Stimulated activated CD8-positive, alpha-beta memory T cell treated with anti-CD3 and anti-CD28 coated beads, Interleukin-15, amount 100 ng/mL, for 4 hours (primary cell): Measurements from ENCODE around the gene FAM8A1.
A peak's percentile ranks its signal among the peaks of the same experiment; 100 is the strongest.
"Not testable (repeated sequence)": the region's sequence is repeated elsewhere in the genome, so short reads cannot be mapped to it uniquely, and the experiment has no call there.

Experiments used
- DNase-seq, 2 donors: peaks; one replicate each; pipeline ENCODE4 v3.0.0-alpha.2; 2020; ENCODE audit warnings: low read depth in 2 of 2

Gene FAM8A1, protein sequence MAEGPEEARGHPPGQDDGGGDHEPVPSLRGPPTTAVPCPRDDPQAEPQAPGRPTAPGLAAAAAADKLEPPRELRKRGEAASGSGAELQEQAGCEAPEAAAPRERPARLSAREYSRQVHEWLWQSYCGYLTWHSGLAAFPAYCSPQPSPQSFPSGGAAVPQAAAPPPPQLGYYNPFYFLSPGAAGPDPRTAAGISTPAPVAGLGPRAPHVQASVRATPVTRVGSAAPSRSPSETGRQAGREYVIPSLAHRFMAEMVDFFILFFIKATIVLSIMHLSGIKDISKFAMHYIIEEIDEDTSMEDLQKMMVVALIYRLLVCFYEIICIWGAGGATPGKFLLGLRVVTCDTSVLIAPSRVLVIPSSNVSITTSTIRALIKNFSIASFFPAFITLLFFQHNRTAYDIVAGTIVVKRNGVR

DNA sequence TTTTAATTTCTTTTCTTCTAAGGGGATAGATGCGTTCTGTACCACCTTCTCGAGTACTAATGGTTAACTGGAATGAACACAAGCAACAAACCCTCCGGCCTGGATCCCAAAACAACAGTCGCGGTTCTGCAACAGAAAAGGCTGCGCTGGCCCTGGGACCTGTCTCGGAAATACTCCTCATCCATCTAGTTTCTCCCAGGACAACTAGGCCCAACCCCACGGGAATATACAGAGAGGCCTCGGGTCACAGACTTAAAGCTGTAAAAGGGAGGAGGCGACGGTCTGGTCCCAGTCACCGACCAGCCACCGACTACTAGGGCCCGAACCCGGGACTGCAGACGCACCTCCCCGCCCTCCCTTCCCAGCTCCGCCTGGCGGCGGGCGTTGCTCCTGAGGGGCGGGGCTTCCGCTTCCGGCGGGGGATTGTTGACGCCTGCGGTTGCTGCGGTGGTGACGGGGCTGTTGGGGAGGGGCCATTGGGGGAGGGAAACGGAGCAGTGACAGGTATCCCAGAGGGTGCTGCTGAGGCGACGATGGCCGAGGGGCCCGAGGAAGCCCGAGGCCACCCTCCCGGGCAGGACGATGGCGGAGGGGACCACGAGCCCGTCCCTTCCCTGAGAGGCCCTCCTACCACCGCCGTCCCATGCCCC lies at the start of gene FAM8A1:
TSS of gene FAM8A1 (plus strand) at position 426 of the 650 bp plus-strand sequence. CDS start at position 534, 108 bp downstream.
- DNase-seq: peak; percentile 87 to 93

DNA sequence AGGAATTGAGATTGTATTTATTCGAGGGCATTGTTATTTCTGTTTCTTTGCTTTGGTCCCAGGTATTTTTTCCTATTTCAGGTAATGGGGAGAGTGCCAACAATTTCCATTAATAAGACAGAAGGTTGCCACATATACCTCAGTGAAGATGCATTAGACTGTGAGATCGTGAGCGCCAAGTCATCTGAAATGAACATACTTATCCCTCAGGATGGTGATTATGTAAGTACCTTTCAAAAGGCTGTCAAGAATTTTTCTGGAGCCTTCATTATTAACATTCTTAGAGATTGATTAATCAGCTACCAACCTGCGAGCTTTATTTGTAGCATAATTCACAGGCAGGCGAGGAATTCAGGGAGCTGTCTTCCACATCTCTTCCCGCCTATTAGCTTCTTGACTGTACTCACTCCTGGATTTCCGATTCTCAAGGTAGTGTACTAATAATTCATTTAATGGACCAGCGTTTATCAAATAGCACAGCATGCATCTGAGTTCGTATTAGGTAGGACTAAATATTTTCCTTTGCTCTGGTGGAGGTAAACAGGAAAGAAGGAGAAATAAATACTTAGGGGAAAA lies 48.6 kb upstream of the FAM8A1 start:
- DNase-seq: no peak

DNA sequence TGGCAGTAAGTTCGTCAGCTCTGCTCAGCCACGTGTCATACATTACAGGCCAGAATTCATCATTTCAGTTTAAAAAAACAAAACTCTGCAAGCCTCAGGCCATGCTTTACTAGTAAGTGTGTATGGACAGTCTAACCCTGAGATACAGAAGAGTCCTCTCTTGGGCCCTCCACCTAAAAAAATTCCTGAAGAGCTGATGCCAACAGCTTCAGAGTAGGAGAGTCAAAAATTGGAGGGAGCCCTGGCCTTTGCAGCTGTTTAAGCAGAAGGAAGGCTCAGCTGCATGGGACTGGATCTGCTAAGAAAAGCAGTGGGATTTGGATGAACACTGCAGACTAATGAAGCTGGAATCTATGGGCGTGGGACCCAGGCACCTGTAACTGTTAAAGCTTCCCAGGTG lies 47.2 kb upstream of the FAM8A1 start:
- no peak for DNase-seq

DNA sequence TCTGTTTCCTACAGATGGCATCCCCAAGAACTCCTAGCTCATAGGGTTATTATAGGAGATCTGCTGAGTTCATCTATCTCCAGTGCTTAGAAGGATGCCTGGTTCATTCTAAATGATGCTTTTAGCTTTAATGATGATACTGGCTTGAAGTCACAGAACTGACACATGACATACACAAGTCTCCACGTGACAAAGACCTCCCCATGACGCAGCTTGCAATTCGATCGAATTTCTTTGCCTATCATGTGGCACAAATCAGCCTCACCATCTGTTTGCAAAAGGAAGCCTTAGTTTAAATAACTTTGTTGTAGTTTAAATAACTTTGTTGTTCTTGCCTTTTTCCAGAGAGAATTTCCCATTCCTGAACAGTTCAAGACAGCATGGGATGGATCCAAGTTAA lies 44.1 kb upstream of the FAM8A1 start:
- DNase-seq: no peak

DNA sequence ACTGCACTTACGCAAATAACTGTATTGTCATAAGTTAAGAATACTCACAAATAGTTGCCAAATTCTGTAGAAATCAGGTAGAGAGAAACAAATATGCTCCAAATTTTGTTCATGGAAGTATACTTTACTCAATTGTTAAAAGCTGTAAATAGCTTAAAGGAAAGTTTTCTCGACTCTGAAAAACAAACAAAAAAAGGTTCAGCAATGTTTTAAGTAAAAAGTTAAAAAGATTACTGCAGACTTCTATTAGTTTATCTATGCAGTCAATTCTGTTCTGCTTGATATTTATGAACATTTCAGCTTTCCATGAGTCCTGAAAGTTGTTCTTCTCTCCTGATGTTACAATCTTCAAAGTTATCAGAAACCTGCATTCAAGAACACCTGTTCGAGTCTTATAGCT lies 37.5 kb upstream of the FAM8A1 start:
- no peak for DNase-seq

DNA sequence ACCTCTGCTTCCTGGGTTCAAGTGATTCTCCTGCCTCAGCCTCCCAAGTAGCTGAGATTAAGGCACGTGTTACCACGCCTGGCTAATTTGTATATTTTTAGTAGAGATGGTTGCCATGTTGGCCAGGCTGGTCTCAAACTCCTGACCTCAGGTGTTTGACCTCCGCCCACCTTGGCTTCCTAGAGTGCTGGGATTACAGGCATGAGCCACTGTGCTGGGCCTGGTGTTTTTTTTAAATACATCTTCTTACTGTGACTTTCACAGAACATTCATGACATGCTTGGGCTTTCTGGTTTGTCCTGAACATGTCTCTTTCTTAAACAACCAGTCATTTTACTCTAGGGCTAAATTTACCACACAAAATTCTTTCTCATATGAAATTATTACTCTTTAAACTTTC lies 34.7 kb upstream of the FAM8A1 start:
- DNase-seq: no peak

DNA sequence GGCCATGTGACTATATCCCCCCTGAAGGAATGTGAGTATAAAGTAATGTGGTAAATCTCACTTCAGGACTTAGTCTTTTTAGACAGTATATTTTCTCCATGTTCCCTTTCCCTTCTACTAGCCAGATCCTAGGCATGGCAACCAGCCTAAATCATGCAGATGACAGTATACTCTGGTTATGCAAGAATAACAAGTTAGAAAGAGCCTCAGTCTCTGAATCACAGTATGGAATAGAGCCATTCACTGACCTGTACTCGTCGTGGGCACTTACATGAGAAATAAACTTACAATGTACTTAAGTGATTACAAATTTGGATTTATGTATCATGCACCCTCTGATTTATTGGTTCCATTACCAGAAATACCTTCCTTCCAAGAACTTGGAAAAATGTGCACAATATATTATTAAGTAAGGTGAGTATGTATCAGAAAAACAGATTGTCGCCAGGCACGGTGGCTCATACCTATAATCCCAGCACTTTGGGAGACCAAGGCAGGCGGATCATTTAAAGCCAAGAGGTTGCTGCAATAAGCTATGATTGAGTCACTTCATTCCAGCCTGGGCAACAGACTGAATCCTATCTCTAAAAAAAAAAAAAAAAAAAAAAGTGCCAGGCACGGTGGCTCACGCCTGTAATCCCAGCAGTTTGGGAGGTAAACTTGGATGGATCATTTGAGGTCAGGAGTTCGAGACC lies 25.1 kb upstream of the FAM8A1 start:
- no peak for DNase-seq

DNA sequence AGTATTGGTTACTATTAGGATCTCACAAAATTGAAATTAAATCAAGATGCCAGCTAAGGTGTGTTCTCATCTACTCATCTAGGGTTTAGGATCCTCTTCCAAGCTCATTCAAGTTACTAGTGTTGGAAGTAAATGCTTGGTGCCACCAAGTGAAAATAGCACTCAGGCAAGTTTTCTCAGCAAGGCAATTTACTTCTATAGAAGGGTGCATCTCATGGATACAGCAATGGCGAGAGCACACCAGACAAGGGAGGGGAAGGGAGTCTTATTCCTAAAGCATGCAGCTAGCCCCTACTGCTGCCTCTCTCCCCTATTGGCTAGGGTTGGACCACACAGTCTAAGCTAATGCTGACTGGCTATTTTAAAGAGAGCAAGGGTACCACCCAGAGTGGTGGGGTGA lies 23.0 kb upstream of the FAM8A1 start:
- no peak for DNase-seq

DNA sequence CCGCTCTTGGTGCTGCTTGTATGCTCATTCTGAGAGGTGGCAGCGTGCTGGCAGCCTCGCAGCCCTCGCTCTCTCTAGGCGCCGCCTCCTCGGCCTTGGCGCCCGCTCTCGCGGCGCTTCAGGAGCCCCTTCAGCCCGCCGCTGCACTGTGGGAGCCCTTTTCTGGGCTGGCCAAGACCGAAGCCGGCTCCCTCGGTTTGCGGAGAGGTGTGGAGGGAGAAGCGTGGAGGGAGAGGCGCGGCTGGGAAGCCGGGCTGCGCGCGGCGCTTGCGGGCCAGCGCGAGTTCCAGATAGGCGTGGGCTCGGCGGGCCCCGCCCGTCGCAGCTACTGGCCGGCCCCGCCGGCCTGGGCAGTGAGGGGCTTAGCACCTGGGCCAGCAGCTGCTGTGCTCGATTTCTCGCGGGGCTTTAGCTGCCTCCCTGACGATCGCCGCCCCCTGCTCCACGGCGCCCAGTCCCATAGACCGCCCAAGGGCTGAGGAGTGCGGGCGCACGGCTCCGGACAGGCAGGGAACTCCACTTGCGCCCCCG lies 19.5 kb upstream of the FAM8A1 start:
- no peak for DNase-seq

DNA sequence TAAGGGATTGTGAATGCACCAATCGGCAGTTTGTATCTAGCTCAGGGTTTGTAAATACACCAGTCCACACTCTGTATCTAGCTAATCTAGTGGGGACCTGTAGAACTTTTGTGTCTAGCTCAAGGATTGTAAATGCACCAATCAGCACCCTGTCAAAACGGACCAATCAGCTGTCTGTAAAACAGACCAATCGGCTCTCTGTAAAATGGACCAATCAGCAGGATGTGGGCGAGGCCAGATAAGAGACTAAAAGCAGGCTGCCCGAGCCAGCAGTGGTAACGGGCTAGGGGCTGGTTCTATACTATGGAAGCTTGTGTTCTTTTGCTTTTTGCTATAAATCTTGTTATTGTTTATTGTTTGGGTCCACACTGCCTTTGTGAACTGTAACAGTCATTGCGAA lies 18.8 kb upstream of the FAM8A1 start:
- not testable (repeated sequence) for DNase-seq

DNA sequence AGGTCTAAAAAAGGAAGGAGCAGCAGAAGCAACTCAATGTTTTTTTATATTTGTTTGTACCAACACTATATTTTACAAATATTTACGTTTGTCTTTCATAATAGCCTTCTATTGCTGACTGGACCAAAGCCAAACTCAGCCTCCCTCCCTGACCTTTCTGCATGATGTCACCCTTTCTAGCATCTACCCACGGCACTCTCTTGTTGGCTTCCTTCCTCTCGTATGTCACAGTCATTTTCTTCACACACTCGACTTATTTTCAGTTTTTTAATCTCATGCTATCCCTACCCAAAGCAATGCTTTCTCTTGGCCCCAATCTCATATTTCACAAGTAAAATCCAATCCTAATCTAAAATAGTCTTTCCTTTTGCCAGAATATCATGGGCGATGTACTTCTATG lies 16.3 kb upstream of the FAM8A1 start:
- DNase-seq: no peak

DNA sequence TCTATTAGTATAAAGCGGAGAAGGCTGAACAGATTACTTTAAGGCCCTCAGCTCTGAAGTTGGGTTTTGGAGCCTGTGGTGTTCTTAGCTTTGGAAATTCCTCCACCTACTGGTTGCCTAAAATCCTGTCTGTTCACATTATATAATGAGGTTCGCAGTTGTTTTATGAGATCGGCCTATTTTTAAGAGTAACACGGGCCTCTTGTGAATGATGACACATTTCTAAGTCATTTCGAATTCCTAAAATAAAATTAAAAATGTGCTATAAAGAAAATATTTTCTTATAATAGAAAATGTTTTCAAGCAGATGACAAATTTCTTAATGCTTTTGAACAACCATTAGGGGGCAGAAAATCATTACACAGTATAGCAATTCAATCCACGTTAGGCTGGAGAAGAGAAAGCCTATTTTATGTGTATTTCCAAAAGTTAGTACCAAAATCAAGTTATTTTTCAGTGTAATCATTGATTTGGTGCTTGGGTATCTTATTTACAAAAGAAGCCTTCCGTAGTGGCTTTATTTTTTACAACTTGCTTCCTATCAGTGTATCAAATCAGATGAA lies 15.8 kb upstream of the FAM8A1 start:
- no peak for DNase-seq

DNA sequence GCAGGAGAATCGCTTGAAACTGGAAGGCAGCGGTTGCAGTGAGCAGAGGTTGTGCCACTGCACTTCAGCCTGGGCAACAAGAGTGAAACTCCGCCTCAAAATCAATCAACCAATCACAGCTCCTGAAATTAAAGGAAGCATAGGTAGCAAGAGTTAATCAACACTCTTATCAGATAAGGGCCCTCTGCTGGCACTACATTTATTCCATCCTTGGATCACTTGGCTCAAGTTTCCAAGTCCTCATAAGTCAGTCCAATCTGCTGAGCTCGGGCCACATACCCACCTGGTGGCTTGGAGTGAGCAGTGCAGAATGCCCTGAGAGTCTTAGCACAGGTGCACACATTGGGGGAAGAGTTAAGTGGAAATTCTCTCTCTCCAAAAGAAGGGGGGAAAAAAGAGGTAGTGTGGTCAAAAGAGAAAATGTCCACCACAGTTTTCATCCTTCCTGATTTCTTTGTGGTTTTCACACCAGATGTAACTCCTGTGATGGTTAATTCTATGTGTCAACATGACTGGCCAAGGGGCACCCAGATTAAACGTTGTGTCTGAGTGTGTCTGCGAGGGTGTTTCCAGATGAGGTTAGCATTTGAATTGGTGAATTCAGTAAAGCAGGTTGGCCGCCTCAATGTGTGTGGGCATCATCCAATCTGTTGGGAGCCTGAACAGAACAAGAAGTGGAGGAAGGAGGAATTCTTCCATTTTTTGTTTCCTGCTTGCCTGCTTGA lies 14.2 kb upstream of the FAM8A1 start:
- no peak for DNase-seq

DNA sequence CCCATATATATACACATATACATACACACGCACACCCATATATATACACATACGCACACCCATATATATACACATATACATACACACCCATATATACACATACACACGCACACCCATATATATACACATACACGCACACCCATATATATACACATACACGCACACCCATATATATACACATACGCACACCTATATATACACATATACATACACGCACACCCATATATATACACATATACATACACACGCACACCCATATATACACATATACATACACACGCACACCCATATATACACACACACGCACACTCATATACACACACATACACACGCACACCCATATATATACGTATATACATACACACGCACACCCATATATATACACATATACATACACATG lies 13.5 kb upstream of the FAM8A1 start:
- not testable (repeated sequence) for DNase-seq

DNA sequence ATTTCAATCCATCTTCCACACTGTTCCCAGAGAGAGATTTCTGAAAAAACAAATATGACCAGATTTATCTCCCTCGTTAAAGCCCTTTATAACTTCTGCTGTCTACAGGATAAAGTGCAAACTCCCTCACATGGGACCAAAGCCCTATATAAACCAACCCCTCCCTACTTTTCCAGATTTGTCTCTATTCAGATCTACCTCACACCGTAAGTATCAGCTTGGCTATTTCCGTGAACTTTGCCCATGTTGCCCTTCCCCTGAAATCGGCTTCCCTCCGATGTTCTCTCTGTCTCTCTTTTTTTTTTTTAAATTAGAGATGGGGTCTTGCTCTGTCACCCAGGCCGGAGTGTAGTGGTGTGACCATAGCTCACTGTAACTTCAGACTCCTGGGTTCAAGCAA lies 12.1 kb upstream of the FAM8A1 start:
- DNase-seq: no peak

DNA sequence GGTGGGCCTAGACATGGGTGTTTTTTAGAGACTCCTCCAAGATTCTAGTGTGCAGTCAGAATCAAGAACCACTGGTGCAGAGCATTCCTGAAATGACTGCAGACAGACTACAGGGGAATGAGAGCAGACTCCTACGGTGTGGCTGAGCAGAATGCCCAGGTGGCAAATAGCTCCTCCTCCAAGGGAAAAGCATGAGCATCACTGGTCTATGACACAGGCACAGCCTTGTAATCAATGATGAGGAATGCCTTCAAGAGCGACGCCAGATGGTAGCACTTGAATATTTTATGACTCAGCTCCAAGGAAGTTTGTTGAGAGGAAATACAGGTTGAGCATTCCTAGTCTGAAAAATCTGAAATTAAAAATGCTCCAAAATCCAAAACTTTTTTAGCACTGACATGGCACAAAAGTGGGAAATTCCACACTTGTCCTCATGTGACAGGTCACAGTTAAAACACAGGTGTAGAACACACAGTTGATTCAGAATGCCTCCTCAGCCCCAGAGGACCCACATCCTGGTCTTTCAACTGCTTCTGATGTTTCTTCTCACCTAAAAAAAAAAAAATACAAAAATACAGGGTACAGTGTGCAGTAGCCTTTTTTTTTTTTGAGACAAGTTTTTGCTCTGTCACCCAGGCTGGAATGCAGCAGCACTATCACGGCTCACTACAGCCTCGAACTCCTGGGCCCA lies 10.6 kb upstream of the FAM8A1 start:
- DNase-seq: no peak

DNA sequence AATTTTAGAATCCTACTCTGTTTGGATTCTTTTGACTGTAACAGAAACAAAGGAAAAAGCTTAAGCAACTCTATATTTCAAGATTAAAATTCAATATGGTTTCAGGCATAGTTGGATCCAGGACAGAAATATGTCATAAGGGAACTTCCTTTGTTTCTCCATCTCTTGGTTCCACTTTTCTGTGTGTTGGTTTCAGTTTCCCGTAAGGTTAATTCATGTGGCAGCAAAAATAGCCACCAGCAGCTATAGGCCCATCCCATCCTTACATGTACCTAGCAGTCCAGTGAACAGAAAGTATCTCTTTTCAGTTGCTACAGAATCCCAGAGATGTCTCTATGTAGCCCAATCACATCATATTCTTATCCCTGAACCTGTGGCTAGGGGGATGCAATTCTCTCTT lies 8.8 kb upstream of the FAM8A1 start:
- no peak for DNase-seq

DNA sequence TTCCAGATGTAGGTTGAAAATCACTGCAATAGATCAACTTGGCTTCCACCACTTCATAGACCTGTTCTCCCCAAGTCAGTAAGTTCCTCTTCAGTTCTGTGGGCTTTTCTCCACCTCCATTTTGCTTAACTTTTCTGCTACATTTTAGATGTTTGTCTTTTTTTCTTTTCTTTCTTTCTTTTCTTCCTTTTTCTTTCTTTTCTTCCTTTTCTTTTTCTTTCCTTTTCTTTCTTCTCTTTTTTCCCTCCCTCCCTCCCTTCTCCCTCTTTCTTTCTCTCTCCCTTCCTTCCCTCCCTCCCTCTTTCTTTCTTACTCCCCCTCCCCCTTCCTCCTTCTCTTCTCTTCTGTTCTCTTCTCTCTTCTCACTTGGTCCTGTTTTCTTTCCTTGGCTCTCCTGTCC lies 6.9 kb upstream of the FAM8A1 start:
- no peak for DNase-seq

DNA sequence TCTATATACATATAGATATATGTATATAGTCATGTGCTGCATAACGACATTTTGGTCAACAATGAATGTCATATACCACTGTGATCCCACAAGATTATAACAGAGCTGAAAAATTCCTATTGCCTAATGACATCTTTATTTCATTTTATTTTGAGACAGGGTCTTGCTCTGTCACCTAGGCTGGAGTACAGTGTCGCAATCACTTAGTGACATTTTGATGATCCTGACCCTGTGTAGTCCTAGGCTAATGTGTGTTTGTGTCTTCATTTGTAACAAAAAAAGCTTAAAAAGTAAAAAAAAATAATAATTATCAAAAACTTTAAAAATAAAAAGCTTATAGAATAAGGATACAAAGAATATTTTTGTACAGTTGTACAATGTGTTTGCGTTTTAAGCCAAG lies 4.0 kb upstream of the FAM8A1 start:
- DNase-seq: no peak

DNA sequence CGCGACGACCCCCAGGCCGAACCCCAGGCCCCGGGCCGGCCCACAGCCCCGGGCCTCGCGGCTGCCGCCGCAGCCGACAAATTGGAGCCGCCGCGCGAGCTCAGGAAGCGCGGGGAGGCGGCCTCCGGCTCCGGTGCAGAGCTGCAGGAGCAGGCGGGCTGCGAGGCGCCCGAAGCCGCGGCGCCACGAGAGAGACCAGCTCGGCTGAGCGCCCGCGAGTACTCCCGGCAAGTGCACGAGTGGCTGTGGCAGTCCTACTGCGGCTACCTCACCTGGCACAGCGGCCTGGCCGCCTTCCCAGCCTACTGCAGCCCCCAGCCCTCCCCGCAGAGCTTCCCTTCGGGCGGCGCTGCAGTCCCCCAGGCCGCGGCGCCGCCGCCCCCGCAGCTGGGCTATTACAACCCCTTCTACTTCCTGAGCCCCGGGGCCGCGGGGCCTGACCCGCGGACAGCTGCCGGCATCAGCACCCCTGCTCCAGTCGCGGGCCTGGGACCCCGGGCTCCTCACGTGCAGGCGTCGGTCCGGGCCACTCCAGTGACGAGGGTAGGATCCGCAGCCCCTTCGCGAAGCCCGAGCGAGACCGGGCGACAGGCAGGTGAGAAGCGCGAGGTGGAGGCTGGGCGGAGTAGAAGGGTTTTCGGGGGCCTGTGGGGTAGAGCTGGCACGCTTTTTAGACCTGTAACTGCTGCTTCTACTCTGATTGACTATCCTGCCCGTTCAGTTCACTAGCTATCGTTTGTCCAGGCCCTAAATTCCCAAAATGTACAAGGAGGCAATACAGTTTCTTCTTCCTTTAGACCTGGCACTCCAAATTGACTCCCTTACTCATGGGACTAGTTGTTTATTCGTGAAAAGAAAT lies 654 bp downstream of the FAM8A1 start:
- peak in 1 of 2 donors; percentile 25 for DNase-seq
